Epithelial cell of proximal tubule (primary cell): ENCODE measurements around the gene RAB8B. TPM values are rescaled to one million over a fixed set of nuclear protein-coding genes. Genes with fewer than 3 reads are reported as not detected.

Experiments used
- DNase-seq: peaks from one replicate; pipeline ENCODE4 v3.0.0-alpha.2; 2011; ENCODE audit warnings: low read depth
- H3K4me3 ChIP-seq: 2 replicates; pipeline ENCODE4 v1.5.1; 2011; ENCODE audit warnings: low read depth, mild to moderate bottlenecking, low read length
- CTCF ChIP-seq: conservative IDR thresholded peaks from 2 replicates; pipeline ENCODE4 v1.5.1; 2012; ENCODE audit warnings: low read depth, mild to moderate bottlenecking, low read length
- total RNA-seq: library from RNA; depleted of rRNA; stranded (reverse); fragments of >200 nt; gene quantifications from 2 replicates; pipeline ENCODE4 v1.2.3, GENCODE V29; 2015

The RAB8B gene
- total RNA-seq, 1 donor from 2014 or later, result 20.9 TPM

DNA sequence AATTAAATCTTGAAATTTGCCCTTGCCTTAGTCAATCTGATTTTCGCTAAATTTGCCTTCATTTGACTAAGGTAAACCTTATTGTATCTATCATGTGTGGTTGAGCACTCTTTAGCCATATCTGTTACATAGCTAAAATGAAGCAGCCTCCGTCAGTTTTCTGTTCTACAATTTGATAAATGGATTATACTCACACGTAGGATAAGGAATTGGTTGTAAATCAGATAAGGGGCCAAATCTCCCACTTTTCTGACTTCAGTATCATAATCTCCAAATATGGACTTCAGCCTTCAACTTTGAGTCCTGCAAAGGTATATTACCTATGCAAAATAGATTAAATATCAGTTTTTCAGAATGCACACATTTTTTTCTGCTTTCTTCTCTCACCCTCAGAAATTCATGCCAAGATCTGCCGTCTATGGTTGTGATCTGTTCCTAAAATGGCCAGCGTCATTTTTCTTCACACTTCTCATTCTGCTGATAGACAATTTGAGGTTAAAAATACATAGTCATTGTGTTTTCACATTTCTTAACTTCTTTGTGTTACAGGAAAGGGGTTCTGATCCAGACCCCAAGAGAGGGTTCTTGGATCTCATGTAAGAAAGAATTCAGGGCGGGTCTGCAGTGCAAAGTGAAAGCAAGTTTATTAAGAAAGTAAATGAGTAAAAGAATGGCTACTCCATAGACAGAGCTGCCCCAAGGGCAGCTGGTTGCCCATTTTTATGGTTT, 36.9 kb downstream of the RAB8B start:
- DNase-seq, result no peak
- no peak for TF ChIP-seq CTCF
- H3K4me3 ChIP-seq, result no peak overlapping the region

GRCh38 chr15:63226966-63227401, 37.6 kb downstream of the RAB8B start:
- no peak for TF ChIP-seq CTCF
- DNase-seq, result no peak
- H3K4me3 ChIP-seq, result no peak overlapping the region

- no peak for DNase-seq
- no peak for TF ChIP-seq CTCF
- H3K4me3 ChIP-seq, result no peak overlapping the region
Measured at GRCh38 chr15:63227689-63228088, 38.3 kb downstream of the RAB8B start.

DNA sequence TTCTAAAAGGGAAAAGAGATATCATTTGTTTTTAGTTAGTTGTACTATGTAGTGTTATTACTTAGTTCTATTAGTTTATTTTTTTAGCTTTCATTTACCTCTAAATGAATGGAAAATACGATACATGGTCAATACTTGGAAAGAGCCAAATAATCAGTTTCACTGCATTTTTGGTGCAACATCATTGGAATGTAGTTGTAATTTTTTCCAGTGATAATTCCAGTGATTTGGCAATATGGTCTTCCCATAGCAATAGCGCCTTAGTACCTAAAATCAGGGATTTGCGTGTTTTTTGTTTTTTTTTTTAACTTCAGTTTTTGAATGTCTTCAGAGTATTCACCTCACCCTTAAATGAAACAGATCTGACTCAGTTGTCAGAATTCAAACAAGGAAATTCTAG, 41.8 kb downstream of the RAB8B start:
- no peak overlapping the region for H3K4me3 ChIP-seq

DNA sequence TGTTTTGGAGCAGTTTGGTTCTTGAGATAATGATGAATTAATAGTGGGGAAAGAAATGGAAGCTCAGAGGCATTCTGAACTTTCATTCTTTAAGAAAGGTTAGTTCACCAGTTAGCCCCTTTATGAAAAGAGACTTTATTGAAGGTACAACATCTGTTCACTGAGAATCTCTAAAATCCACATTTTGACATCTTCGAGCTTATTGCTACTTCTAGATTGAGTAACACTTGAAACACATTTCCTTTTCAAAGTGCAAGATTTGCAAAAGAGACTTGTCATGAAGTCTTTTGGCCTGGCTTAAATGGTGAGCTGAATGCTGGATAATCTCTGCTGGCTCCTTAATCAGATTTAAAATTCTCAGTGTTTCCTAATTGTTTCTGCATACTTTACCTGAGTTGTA, 42.3 kb downstream of the RAB8B start:
- no peak for DNase-seq
- H3K4me3 ChIP-seq, result no peak overlapping the region
- TF ChIP-seq CTCF, result no peak

More for the DNA sequence above, 41.8 kb downstream of the RAB8B start:
- TF ChIP-seq CTCF, result no peak
- no peak for DNase-seq

GRCh38 chr15:63232405-63232804, 43.0 kb downstream of the RAB8B start:
- no peak overlapping the region for H3K4me3 ChIP-seq
- TF ChIP-seq CTCF, result no peak
- no peak for DNase-seq

- DNase-seq, result no peak
- H3K4me3 ChIP-seq, result no peak overlapping the region
- TF ChIP-seq CTCF, result no peak
Measured at GRCh38 chr15:63232943-63233342, 43.5 kb downstream of the RAB8B start.
